ENCODE measurements around the gene ITPK1. TPM values are rescaled to one million over a fixed set of nuclear protein-coding genes. Genes with fewer than 3 reads are reported as not detected.

The ITPK1 gene
- total RNA-seq, 1 experiment from 2014 or later = 133 TPM

GRCh38 chr14:92917956-92918355 lies 197.8 kb downstream of the ITPK1 start:
- Mint-ChIP-seq H3K4me3 (ENCODE audit: unreplicated experiment) (no peak overlapping the region), H3K4me1 (ENCODE audit: insufficient read depth, unreplicated experiment) (peaks cover 5% of the 10 kb centered on the region), H3K27me3 (ENCODE audit: insufficient read depth, unreplicated experiment) (peaks cover 72% of the 10 kb centered on the region), H3K9me3 (ENCODE audit: unreplicated experiment) (no peaks in the 10 kb centered on the region), H3K36me3 (ENCODE audit: insufficient read depth, unreplicated experiment) (no peaks in the 10 kb centered on the region), H3K27ac (ENCODE audit: low read depth, unreplicated experiment) (no peak overlapping the region)
- no TSS peak for BruUV-seq (replicated peaks)
- intact Hi-C loops (cut with micrococcal nuclease) = no loop called here
- CTCF ChIA-PET = no interaction called here
- TF ChIP-seq CTCF (IDR thresholded peaks at IDR 0.05; ENCODE audit: unreplicated experiment) = no peak
- no peak for DNase-seq (ENCODE audit: unreplicated experiment)
- POLR2A ChIA-PET = no interaction called here

GRCh38 chr14:92917041-92917940 lies 198.4 kb downstream of the ITPK1 start:
- H3K4me3 Mint-ChIP-seq (ENCODE audit: unreplicated experiment) = no peak overlapping the region
- BruUV-seq (replicated peaks) = no TSS peak
- H3K27me3 Mint-ChIP-seq (ENCODE audit: insufficient read depth, unreplicated experiment) = peaks cover 68% of the 10 kb centered on the region
- POLR2A ChIA-PET = no interaction called here
- no peak overlapping the region for H3K27ac Mint-ChIP-seq (ENCODE audit: low read depth, unreplicated experiment)
- TF ChIP-seq CTCF (IDR thresholded peaks at IDR 0.05; ENCODE audit: unreplicated experiment) = no peak
- no peaks in the 10 kb centered on the region for H3K36me3 Mint-ChIP-seq (ENCODE audit: insufficient read depth, unreplicated experiment)
- CTCF ChIA-PET = interaction anchor here (0.7 kb wide), 1 partner anchor 258 kb away, joined by 4 read pairs; no protein-coding TSS in a partner anchor
- intact Hi-C loops (cut with micrococcal nuclease) = no loop called here
- no peak for DNase-seq (ENCODE audit: unreplicated experiment)
- no peaks in the 10 kb centered on the region for H3K9me3 Mint-ChIP-seq (ENCODE audit: unreplicated experiment)
- H3K4me1 Mint-ChIP-seq (ENCODE audit: insufficient read depth, unreplicated experiment) = peaks cover under 1% of the 10 kb centered on the region

GRCh38 chr14:92916201-92916600 lies 199.5 kb downstream of the ITPK1 start:
- Mint-ChIP-seq H3K27ac (ENCODE audit: low read depth, unreplicated experiment) (no peak overlapping the region), H3K4me1 (ENCODE audit: insufficient read depth, unreplicated experiment) (no peaks in the 10 kb centered on the region), H3K9me3 (ENCODE audit: unreplicated experiment) (no peaks in the 10 kb centered on the region), H3K36me3 (ENCODE audit: insufficient read depth, unreplicated experiment) (no peaks in the 10 kb centered on the region), H3K27me3 (ENCODE audit: insufficient read depth, unreplicated experiment) (peaks cover 57% of the 10 kb centered on the region), H3K4me3 (ENCODE audit: unreplicated experiment) (no peak overlapping the region)
- ChIA-PET POLR2A (no interaction called here), CTCF (interaction anchor here (0.5 to 0.9 kb wide), 4 partner anchors 9 to 1418 kb away, joined by 3 to 4 read pairs (median 3); no protein-coding TSS in a partner anchor)
- no peak for TF ChIP-seq CTCF (IDR thresholded peaks at IDR 0.05; ENCODE audit: unreplicated experiment)
- BruUV-seq (replicated peaks) = no TSS peak
- DNase-seq (ENCODE audit: unreplicated experiment) = no peak
- intact Hi-C loops (cut with micrococcal nuclease) = no loop called here

GRCh38 chr14:92914087-92914656 lies 201.6 kb downstream of the ITPK1 start:
- intact Hi-C loops (cut with micrococcal nuclease) = no loop called here
- Mint-ChIP-seq H3K27ac (ENCODE audit: low read depth, unreplicated experiment) (no peak overlapping the region), H3K27me3 (ENCODE audit: insufficient read depth, unreplicated experiment) (peaks cover 44% of the 10 kb centered on the region), H3K9me3 (ENCODE audit: unreplicated experiment) (no peaks in the 10 kb centered on the region), H3K36me3 (ENCODE audit: insufficient read depth, unreplicated experiment) (no peaks in the 10 kb centered on the region), H3K4me3 (ENCODE audit: unreplicated experiment) (no peak overlapping the region), H3K4me1 (ENCODE audit: insufficient read depth, unreplicated experiment) (no peaks in the 10 kb centered on the region)
- POLR2A ChIA-PET = interaction anchor here (0.6 to 1.5 kb wide), 4 partner anchors 12 to 305 kb away, joined by 3 to 4 read pairs (median 4); no protein-coding TSS in a partner anchor
- no TSS peak for BruUV-seq (replicated peaks)
- CTCF ChIA-PET = interaction anchor here (0.6 to 1.1 kb wide), 3 partner anchors 15 to 33 kb away, joined by 3 read pairs; no protein-coding TSS in a partner anchor
- peak; percentile 56 for DNase-seq (ENCODE audit: unreplicated experiment)
- no peak for TF ChIP-seq CTCF (IDR thresholded peaks at IDR 0.05; ENCODE audit: unreplicated experiment)

Data from MCF 10A (cell line).